ENCODE results near the gene SCYGR1.
A peak's percentile ranks its signal among the peaks of the same experiment; 100 is the strongest.

SCYGR1 gene

DNA sequence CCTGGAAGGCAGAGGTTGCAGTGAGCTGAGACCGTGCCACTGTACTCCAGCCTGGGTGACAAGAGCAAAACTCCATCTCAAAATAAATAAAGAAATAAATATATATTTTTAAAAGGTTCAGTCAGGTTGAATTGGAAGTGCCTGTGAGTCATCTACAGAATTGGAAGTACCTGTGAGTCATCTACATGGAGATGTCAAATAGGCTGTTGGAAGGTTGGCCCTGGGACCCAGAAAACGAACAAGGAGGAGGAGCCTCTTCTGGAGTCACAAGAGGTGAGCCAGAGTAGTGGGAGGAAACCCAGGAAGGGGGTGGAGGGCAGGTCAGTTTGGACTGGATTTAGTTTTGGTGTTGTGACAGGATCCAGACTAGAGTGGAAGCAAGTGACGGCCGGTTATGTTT, 15.2 kb upstream of the SCYGR1 start:
- no peak for DNase-seq (ENCODE audit: low read depth in 3 of 3)

DNA sequence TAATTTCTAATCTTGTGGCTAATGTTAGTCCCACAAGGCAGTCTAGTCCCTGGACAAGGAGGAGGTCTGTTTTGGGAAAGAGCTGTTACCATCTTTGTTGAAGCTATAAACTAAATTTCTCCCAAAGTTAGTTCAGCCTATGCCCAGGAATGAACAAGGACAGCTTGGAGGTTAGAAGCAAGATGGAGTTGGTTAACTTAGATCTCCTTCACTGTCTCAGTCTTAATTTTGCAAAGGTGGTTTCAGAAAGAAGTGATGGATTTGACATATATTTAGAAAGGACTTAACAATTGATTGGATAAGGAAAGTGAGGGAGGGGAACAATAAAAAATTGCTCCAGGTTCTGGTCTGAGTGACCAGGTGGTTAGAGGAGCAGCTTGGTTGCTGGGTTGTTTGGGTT, 14.6 kb upstream of the SCYGR1 start:
- no peak for DNase-seq (ENCODE audit: low read depth in 3 of 3)

DNA sequence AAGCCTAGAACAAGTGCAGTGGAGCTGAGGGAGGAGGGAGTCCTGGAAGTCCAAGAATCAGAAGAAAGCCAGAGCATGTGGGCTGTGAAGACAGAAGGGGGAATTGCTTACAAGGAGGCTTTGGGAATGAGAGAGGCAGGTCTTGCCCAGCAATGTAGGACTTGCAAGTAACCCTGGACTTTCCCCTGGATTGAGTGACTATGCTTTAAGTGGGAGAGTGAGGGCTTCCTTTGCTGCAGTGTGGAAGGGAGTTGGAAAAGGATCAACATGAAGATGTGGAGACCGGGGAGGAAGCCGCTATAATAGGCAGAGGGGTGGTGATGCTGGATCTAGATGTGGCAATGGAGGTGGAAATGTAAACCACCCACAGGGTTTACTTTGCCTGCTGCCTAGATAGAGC, 13.8 kb upstream of the SCYGR1 start:
- DNase-seq (ENCODE audit: low read depth in 3 of 3): no peak

DNA sequence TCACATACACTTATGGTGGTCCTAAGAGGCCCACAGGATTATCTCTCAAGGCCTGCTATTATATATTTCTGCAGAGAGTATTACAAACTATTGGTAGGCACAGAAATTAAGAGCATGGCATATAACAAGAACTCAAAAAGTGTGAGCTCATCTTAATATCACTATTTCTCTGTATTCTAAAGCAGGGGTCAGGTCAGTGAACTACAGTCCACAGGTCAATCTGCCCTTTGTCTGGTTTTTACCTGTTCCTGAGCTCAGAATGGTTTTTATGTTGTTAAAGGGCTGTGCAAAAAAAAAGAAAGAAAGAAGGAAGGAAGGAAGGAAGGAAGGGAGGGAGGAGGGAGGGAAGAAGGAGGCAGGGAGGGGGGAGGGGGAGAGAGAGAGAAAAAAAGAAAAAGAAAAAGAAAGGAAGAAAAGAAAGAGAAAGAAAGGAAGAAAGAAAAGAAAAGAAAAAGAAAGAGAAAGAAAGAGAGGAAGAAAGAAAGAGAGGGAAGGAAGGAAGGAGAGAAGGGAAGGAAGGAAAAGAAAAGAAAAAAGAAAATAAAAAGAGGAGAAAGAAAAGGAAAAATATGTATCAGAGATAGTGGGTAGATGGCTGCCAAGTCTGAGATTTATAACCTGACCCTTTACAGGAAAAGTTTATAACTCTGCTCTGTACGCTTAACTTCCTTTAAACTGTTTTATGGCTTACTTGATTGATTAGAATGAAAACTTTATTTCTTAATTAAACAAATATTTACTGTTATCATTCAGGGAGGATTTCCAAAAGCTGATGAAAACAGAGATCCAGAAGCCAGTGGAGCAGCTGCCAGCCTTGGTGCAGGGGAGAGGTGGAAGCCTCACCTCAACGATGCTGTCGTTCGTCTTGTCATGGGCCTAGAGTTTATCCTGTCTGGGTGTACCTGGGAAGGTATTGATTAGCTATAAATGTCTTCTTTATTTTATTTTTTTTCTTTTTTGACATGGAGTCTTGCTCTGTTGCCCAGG, 11.2 kb upstream of the SCYGR1 start:
- no peak for DNase-seq (ENCODE audit: low read depth in 3 of 3)

DNA sequence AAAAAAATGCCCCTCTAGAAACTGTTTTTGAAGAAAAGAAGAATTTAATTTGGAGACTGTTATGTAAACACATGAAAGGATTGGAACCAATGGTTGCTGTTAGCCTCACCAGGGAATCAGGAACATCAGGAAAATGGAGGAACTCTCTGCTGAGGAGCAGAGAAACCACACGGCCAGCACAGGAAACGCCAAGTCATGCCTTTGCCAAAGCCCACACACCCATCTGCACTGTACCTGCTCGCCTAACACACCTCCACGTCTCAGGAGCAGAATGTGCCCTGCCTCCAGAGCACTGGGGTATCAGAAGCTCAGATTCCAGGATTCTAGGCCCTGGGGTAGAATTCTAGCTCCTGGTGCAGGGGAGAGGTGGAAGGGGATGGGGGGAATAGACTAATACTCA, 9.8 kb upstream of the SCYGR1 start:
- DNase-seq (ENCODE audit: low read depth in 3 of 3): no peak

DNA sequence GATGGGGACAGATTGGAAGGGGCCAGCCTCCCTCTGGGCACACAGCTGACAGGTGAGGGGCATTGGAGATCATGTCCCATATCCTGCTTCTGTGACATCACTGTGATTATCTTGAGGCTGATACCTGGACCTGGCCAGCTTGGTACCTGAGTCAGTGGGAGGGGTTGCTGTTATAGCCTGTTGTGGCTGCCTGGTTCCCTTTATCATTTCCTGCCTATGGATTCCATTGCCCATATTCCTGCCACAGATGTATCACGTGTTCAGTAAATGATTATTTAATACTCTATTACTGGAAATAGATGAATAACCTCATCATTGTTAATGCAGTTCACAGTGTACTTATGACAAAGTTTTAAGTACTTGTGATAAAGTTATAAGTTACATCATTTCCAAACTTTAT, 7.8 kb upstream of the SCYGR1 start:
- DNase-seq (ENCODE audit: low read depth in 3 of 3): no peak

DNA sequence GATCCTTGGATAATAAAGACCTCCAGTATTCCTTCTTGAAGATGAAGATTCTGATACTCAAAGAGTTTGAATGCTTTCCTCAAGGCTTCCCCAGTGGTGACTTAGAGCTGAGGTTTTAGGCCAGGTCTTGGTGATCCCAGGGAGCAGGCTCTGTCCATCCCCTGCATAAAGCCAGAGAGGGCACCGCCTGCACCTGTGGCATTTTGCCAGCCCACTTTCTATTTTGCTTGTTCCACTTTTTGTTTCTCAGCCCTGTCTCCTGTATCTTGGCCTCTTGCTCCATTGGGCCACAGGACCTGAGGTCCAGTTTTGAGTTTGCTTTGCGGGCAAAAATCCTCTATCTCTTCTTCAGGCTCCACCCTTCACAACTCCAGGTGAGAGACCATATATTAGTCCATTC, 6.7 kb upstream of the SCYGR1 start:
- no peak for DNase-seq (ENCODE audit: low read depth in 3 of 3)

DNA sequence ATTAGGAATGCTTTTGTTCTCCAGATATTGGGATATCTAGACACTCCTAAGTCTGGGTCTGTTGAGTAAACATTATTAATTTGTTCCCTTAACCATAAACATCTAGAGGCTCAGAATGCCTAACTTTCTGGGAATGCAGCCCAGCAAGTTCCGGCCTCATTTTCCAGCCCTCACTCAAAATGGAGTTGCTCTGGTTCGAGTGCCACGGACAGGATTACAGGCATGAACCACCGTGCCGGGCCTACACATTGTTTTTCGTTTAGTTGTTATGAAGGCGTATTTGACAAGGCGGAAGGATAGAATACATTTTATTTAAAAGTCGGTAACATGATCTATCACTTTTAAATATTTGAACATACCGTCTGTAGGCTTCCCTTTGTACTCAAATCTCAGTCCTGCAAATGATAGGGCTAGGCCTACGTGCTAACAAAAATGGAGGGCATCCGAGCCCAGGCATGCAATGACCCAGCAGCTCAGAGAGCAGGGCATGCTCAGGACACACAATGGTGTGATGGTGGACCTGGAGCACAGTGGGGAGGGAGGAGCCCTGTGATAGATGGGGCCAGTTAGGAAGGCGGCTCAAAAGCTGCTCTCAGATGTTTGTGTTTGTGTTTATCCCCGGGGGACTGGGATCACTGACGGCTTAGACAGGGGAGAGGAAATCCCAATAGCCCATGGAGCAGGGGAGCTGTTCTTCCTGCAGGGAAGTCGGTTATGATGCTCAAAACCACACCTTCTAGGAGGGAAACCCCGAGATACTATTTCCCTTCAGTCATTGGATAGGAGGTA, 2.9 kb upstream of the SCYGR1 start:
- no peak for DNase-seq (ENCODE audit: low read depth in 3 of 3)

DNA sequence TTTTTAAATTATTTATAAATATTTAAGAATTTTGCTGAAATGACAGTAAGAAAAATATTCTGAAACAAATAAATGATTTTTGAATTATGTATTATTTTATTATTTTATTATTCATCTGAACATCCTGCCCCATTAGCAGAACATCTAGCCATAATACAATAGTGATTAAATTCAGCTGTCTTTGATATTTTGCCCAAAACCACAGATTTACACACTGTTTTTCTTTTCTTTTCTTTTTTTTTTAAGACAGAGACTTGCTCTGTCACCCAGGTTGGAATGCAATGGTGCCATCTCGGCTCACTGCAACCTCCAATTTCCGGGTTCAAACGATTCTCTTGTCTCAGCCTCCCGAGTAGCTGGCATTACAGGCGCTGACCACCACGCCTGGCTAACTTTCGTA, 1.9 kb upstream of the SCYGR1 start:
- no peak for DNase-seq (ENCODE audit: low read depth in 3 of 3)

DNA sequence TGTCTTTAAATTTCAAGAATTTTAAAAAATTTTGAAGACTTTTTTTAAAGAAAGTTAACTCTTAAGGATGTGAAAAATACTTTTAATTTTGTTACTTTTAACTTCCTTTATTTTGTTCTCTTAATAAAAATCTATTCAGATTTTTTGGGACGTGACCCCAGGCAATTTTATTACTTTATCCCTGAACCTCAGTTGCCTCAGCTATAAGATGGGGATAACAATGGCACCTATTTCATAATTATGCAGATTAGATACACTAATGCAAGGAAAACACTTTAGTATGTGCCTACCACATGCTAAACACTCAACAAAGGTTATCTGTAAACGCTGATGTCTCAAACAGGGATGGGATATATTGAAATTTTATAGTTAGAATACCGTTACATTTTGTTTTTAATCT, 1.5 kb upstream of the SCYGR1 start:
- DNase-seq (ENCODE audit: low read depth in 3 of 3): no peak

DNA sequence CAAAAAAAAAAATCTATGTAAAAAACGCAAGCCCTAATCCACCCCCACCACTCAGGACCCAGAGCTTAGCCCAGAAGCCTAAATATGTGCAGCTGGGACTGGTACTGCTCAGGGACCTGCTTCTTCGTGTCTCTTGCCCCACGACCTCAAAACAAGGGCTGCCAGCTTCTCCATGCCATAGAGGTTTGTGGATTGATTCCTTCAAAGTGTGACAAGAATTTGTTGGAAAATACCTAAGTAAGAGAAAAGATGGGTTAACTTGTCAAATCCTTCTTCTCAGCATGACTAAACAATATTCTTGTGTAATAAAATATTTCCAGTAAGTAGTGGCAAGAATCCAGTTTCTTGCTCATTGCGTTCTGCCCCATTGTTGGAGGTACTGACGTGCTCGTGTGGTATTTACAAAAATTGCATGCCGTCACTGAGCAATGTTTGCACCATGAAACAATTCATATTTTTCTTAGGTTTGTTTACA, 825 bp upstream of the SCYGR1 start:
- DNase-seq (ENCODE audit: low read depth in 3 of 3): no peak

DNA sequence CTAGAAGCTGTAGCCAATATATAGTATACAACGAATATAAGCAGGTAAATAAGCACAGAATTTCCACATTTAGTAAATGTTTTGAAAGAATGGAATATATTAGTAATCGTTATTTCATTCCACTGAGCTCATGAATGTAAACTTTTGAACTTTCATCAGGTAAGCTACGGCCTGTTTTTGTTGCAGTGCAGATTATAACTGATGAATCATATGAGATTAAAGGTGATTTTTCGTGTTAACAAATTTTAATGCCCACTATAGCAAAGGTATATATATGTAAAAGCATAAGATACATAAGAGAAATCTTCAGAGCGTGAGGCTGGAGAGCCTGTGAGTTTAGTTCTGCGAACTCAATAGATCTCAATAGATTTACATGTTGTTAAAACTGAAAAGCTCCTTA, 1.1 kb downstream of the SCYGR1 start:
- no peak for DNase-seq (ENCODE audit: low read depth in 3 of 3)

DNA sequence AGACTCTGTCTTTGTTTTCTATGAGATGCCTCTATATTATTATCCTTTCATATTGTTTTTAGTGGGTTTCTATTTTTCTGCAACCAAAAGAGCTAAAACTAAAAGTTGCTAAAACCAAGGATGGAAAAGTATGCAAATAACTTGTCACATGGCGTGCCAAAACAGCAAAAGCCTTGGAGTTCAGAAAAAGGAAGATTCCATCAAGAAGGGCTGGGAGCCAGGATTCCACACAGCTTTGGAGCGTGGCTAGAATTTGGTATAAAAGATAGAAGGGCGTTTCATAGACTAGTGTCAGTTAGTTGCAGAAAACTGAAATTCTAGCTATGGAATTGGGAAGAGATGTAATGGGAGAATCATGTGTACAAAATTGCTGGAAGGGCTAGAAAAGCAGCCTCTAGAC, 4.1 kb downstream of the SCYGR1 start:
- no peak for DNase-seq (ENCODE audit: low read depth in 3 of 3)

DNA sequence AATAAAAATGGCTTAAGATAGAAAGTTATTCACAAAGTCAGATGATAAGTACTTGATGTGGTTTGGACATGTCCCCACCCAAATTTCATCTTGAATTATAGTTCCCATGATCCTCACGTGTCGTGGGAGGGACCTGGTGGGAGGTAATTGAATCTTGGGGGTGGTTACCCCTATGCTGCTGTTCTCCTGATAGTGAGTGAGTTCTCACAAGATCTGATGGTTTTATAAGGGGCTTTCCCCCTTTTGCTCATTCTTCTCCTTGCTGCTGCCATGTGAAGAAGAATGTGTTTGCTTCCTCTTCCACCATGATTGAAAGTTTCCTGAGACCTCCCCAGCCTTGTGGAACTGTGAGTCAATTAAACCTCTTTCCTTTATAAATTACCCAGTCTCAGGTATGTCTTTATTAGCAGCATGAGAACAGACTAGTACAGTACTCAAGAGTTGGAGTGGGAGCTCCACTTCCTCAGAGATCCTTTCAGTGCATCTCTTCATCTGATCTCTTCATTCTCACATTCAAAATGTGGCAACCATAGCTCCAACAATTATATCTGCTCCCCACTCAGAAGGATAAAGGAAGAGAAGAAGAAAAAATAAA, 5.4 kb downstream of the SCYGR1 start:
- peak in 2 of 3 experiments; percentile 8 to 18 for DNase-seq (ENCODE audit: low read depth in 3 of 3)

DNA sequence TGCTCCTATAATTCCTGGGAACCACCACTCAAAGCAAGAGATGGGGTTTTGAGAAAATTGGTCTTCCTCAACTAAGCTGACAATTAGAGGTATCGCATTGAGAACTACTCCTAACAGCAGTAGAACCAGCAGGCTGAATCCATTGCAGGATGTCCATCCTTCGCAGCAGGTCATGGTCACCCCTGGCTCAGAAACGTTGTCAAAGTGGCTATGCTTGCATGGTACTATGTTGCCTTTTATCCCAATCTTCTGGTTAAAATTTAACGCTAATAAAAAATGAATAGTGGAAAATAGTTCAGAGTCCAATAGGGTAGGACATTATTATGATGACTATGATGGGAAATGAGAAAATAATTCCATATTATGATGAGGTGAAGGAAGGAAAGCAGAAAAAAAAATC, 8.7 kb downstream of the SCYGR1 start, which contains the start of gene TM4SF20:
Gene TM4SF20 (minus strand): TSS at position 212 of the 400 bp plus-strand sequence. CDS start 38 bp downstream, at position 174.
- DNase-seq (ENCODE audit: low read depth in 3 of 3): no peak

DNA sequence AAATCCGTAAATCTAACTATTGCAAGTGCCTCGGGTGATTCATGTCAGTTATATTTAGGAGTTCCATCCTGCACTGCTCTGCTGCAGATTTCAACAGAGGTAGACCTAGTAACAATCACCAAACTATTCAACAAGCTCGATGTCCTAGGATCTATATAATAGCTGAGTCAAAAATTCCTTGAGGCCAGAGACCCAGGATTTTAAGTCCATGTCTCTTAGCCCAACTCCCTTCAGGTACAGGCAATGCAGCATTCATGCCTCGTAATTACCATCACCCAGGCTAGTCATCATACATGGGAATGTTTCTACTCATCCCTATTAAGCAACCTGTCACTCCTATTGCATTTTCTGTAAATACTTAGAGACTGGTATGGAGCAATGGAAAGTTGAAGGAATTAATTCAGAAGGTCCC, 9.4 kb downstream of the SCYGR1 start:
- no peak for DNase-seq (ENCODE audit: low read depth in 3 of 3)

DNA sequence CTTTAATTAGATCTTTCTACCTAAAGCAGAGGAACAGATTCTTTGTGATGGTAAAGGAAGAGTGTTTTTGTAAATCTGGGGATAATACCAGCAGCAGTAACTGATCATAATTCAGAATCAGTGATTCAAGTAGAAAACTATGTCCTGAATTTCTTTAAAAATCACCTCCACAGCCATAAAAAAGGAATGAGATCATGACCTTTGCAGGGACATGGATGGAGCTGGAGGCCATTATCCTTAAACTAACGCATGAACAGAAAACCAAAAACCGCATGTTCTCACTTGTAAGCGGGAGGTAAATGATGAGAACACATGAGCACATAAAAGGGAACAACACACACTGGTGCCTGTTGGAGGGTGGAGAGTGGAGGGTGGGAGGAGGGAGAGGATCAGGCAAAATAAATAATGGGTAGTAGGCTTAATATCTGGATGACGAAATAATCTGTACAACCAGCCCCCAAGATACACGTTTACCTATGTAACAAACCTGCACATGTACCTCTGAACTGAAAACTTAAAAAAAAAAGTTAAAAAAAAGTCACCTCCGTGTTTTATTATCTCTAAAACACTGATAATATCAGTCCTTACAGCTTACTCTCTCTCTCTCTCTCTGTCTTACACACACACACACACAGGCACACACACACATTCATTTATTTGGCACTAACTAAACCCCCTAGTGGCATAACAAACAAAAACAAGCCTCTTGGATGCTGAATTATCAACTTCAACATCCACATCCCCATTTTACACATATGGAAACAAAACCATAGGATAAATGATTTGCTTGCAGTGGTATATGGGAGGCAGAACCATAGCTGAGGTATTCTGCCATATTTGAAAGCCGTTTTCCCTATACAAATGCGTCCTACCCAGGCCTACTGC, 10.0 kb downstream of the SCYGR1 start:
- no peak for DNase-seq (ENCODE audit: low read depth in 3 of 3)

DNA sequence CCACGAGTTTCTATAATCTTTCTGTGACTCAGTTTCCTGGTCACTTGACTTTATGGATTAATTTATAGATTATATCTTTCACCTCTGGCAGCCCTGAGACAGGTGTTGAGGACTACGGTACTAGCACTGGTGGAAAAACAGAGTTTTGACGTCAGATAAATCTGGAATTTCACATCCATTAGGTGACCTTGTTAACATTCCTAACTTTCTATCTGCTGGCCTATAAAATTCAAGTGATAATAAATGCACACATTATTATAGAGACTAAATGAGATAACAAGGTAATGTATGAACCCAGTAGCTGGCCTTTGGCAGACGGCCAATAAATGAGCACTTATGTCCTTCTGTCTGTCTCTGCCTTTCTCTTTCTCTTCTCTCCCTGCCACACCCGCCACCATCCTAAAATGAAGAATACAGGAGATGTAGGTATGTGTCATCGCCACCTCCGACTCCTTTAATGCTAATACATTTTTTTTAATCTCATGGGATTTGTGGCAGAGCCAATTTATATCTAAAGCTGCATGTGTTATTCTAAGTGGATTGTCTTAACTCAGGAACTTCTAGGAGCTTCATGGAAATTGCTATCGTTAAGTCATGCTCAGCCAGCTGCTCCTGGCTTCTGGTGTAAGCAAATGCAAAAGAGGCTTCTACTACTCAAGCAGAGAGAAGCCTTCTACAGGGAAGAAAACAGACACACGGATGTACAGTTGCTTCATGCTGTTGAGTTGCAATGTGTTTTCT, 10.9 kb downstream of the SCYGR1 start:
- no peak for DNase-seq (ENCODE audit: low read depth in 3 of 3)

DNA sequence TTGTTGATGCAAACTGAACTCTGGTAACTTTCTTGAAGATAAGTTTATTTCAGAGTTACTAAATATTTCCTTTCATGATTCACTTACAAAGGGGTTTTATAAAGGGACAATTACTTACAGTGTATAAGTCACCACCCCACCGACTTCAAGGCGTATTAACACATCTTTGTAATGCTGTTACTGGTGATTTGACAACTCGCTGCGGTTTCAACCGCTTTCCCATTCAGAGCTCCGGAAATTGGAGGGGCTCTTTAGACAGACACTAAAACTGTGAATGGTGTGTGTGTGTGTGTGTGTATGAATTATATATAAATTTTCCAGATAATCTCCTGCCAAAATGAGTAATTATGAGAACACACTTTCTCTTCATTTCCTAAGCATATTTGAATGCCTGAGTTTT, 13.6 kb downstream of the SCYGR1 start:
- DNase-seq (ENCODE audit: low read depth in 3 of 3): peak in 2 of 3 experiments; percentile 22 to 45

DNA sequence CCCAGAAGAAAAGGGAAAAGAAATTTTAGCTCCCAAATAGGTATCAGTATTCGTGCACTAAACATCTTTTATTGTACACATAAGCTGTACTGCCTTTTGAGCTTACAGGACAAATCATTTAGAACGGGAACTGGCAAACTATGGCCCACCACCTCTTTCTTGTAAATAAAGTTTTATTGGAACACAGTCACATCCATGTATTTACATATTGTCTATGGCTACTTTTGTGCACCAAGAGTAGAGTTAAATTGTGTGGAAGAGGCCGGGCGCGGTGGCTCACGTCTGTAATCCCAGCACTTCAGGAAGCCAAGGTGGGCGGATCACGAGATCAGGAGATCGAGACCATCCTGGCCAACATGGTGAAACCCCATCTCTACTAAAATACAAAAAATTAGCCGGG, 14.4 kb downstream of the SCYGR1 start:
- DNase-seq (ENCODE audit: low read depth in 3 of 3): no peak

Data from stimulated activated CD4-positive, alpha-beta T cell treated with anti-CD3 and anti-CD28 coated beads, TNF-alpha, amount 100 ng/mL, for 24 hours (primary cell).